ENCODE data around the gene WDR3.

Gene WDR3

GRCh38 chr1:117932576-117932975 lies 3.0 kb downstream of the WDR3 start:
- no peak for TF ChIP-seq ZBTB7A (IDR thresholded peaks at IDR 0.05; ENCODE audit: low read depth)
- TF ChIP-seq CEBPB (IDR thresholded peaks at IDR 0.05), result no peak
- TF ChIP-seq FOXM1 (IDR thresholded peaks at IDR 0.05; ENCODE audit: borderline replicate concordance, low read depth), result no peak
- TF ChIP-seq, protein P1, sequence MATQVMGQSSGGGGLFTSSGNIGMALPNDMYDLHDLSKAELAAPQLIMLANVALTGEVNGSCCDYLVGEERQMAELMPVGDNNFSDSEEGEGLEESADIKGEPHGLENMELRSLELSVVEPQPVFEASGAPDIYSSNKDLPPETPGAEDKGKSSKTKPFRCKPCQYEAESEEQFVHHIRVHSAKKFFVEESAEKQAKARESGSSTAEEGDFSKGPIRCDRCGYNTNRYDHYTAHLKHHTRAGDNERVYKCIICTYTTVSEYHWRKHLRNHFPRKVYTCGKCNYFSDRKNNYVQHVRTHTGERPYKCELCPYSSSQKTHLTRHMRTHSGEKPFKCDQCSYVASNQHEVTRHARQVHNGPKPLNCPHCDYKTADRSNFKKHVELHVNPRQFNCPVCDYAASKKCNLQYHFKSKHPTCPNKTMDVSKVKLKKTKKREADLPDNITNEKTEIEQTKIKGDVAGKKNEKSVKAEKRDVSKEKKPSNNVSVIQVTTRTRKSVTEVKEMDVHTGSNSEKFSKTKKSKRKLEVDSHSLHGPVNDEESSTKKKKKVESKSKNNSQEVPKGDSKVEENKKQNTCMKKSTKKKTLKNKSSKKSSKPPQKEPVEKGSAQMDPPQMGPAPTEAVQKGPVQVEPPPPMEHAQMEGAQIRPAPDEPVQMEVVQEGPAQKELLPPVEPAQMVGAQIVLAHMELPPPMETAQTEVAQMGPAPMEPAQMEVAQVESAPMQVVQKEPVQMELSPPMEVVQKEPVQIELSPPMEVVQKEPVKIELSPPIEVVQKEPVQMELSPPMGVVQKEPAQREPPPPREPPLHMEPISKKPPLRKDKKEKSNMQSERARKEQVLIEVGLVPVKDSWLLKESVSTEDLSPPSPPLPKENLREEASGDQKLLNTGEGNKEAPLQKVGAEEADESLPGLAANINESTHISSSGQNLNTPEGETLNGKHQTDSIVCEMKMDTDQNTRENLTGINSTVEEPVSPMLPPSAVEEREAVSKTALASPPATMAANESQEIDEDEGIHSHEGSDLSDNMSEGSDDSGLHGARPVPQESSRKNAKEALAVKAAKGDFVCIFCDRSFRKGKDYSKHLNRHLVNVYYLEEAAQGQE (IDR thresholded peaks at IDR 0.05; ENCODE audit: low read depth), result no peak
- TF ChIP-seq NFIC (IDR thresholded peaks at IDR 0.05), result no peak
- no peak for TF ChIP-seq EGR1 (IDR thresholded peaks at IDR 0.05)

DNA sequence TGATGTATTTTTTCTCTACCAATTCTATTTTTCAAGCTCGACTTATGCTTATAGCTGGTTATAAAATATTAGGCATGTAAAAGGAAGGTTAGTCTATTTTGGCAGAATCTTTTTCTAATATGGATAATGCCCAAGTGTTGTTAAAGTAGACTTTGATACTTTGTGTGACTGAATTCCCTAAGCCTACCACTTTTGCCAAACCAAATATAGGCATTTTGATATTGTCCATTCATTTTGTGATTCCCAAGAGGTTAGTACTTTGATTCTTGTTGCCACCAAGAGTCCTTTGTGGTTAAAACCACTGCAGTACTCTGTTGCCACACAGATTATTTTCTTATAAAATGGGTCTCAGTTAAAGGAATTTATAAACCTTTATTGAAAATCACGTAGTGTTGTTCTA lies 4.2 kb downstream of the WDR3 start:
- no peak for TF ChIP-seq CREB1 (IDR thresholded peaks at IDR 0.05; ENCODE audit: low read depth)

GRCh38 chr1:117942293-117942692 lies 12.8 kb downstream of the WDR3 start:
- no peak for TF ChIP-seq FOXM1 (IDR thresholded peaks at IDR 0.05; ENCODE audit: borderline replicate concordance, low read depth)
- TF ChIP-seq CEBPB (IDR thresholded peaks at IDR 0.05), result no peak
- TF ChIP-seq EGR1 (IDR thresholded peaks at IDR 0.05), result no peak
- TF ChIP-seq MAX (IDR thresholded peaks at IDR 0.05), result no peak
- TF ChIP-seq ZBTB7A (IDR thresholded peaks at IDR 0.05; ENCODE audit: low read depth), result no peak
- TF ChIP-seq TAF1 (IDR thresholded peaks at IDR 0.05; ENCODE audit: low read depth), result no peak
- TF ChIP-seq, protein P1 (IDR thresholded peaks at IDR 0.05; ENCODE audit: low read depth), result no peak

DNA sequence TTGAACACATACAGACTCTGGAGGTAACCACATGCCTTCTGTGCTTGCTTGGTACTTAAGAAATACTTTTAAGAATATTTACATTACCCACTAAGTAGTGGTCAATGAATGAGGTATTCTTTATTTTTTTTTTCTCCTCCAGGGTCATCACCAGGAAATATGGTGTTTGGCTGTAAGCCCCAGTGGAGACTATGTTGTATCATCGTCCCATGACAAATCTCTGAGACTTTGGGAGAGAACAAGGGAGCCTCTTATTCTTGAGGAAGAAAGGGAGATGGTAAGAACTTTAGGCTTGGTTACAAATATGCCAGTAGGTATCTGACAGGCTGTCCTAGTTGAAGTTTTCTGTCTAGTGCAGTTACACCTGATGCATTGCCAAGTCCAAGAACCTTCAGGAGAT lies 22.8 kb downstream of the WDR3 start:
- no peak for TF ChIP-seq FOXM1 (IDR thresholded peaks at IDR 0.05; ENCODE audit: borderline replicate concordance, low read depth)
- no peak for TF ChIP-seq RAD21 (IDR thresholded peaks at IDR 0.05; ENCODE audit: low read depth)
- TF ChIP-seq TEAD4 (IDR thresholded peaks at IDR 0.05), result no peak
- TF ChIP-seq TAF1 (IDR thresholded peaks at IDR 0.05; ENCODE audit: low read depth), result no peak
- no peak for TF ChIP-seq TCF12 (IDR thresholded peaks at IDR 0.05; ENCODE audit: low read depth)
- no peak for TF ChIP-seq NFIC (IDR thresholded peaks at IDR 0.05)
- no peak for TF ChIP-seq USF1 (IDR thresholded peaks at IDR 0.05)
- TF ChIP-seq MAX (IDR thresholded peaks at IDR 0.05), result no peak
- TF ChIP-seq, protein P1 (IDR thresholded peaks at IDR 0.05; ENCODE audit: low read depth), result no peak
- TF ChIP-seq CEBPB (IDR thresholded peaks at IDR 0.05), result no peak
- no peak for TF ChIP-seq YY1 (IDR thresholded peaks at IDR 0.05; ENCODE audit: low read depth)
- no peak for TF ChIP-seq EP300 (IDR thresholded peaks at IDR 0.05; ENCODE audit: borderline replicate concordance)
- TF ChIP-seq EGR1 (IDR thresholded peaks at IDR 0.05), result no peak

DNA sequence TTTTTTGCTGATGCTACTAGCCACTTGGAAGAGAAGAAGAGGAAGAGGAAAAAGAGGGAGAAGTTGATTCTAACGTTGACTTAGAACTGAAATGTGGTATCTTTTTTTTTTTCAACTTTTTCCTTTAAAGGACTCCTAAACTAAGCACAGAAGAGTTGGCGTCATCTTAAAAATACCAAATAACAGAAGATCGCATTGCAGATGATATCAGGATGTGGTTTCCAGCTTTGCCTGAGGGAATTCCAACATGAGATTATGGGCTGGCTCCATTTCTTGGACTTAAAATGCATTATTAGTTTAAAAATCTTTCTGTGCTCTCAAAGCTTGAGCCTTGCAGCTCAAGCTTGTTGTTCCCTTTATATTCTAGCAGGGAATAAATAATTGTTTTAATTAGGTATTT lies 29.8 kb downstream of the WDR3 start:
- no peak for TF ChIP-seq NFIC (IDR thresholded peaks at IDR 0.05)
- TF ChIP-seq TCF12 (IDR thresholded peaks at IDR 0.05; ENCODE audit: low read depth), result no peak
- TF ChIP-seq RAD21 (IDR thresholded peaks at IDR 0.05; ENCODE audit: low read depth), result no peak
- no peak for TF ChIP-seq TAF1 (IDR thresholded peaks at IDR 0.05; ENCODE audit: low read depth)
- TF ChIP-seq CEBPB (IDR thresholded peaks at IDR 0.05), result no peak
- TF ChIP-seq ZBTB7A (IDR thresholded peaks at IDR 0.05; ENCODE audit: low read depth), result no peak
- no peak for TF ChIP-seq USF1 (IDR thresholded peaks at IDR 0.05)
- TF ChIP-seq EGR1 (IDR thresholded peaks at IDR 0.05), result no peak
